GM23338 (cell line): ENCODE measurements around the gene SETD1B. TPM values are rescaled to one million over a fixed set of nuclear protein-coding genes. Genes with fewer than 3 reads are reported as not detected.

Experiments
- ATAC-seq: fragments of 200-7000 bp; cut with Tn5 transposase; 3 replicates; pipeline ENCODE4 v1.9.1; 2020
- DNase-seq: peaks from one replicate; pipeline ENCODE4 v3.0.0-alpha.2; 2015; ENCODE audit warnings: low spot score
- H2AFZ ChIP-seq: fragments of 200-600 bp; sonication (generic); 2 replicates; pipeline ENCODE4 v1.8.0; 2016; ENCODE audit warnings: antibody characterized with exemption, mild to moderate bottlenecking, moderate library complexity
- H3F3A ChIP-seq: fragments of 200-600 bp; sonication (generic); replicated peaks from 2 replicates; pipeline ENCODE4 v1.8.0; 2017; ENCODE audit warnings: antibody characterized with exemption, mixed run types, low read depth
- H3K27ac ChIP-seq: fragments of 200-600 bp; sonication (generic); 2 replicates; pipeline ENCODE4 v1.6.1; 2016; ENCODE audit warnings: low read depth
- H3K27me3 ChIP-seq: fragments of 200-600 bp; sonication (generic); 2 replicates; pipeline ENCODE4 v1.8.0; 2016; ENCODE audit warnings: mild to moderate bottlenecking, mixed run types, moderate library complexity; ENCODE audit not compliant: insufficient read depth
- H3K36me3 ChIP-seq: fragments of 200-600 bp; sonication (generic); 2 replicates; pipeline ENCODE4 v1.8.0; 2016; ENCODE audit warnings: mild to moderate bottlenecking; ENCODE audit not compliant: insufficient read depth
- H3K4me1 ChIP-seq: fragments of 200-600 bp; sonication (generic); 2 replicates; pipeline ENCODE4 v1.8.0; 2016; ENCODE audit warnings: mild to moderate bottlenecking, moderate library complexity; ENCODE audit not compliant: insufficient read depth
- H3K4me2 ChIP-seq: fragments of 200-600 bp; sonication (generic); 2 replicates; pipeline ENCODE4 v1.7.1; 2017; ENCODE audit warnings: mixed run types
- H3K4me3 ChIP-seq: fragments of 200-600 bp; sonication (generic); 2 replicates; pipeline ENCODE4 v1.6.1; 2016; ENCODE audit warnings: mixed run types
- H3K79me2 ChIP-seq: fragments of 200-600 bp; sonication (generic); replicated peaks from 2 replicates; pipeline ENCODE4 v1.8.0; 2017; ENCODE audit warnings: mild to moderate bottlenecking; ENCODE audit not compliant: insufficient read depth
- H3K9me2 ChIP-seq: fragments of 200-600 bp; sonication (generic); 2 replicates; pipeline ENCODE4 v1.8.0; 2017; ENCODE audit not compliant: insufficient read depth
- H4K20me1 ChIP-seq: fragments of 200-600 bp; sonication (generic); replicated peaks from 2 replicates; pipeline ENCODE4 v1.8.0; 2017; ENCODE audit warnings: mild to moderate bottlenecking; ENCODE audit not compliant: insufficient read depth
- H3K27ac Mint-ChIP-seq: 2 replicates; pipeline ENCODE4 v1.8.0; 2020; ENCODE audit warnings: inconsistent platforms, mild to moderate bottlenecking, moderate library complexity, mixed read lengths
- H3K27me3 Mint-ChIP-seq: 3 replicates; pipeline ENCODE4 v1.8.0; 2022; ENCODE audit warnings: low read depth, mild to moderate bottlenecking, moderate library complexity, mixed read lengths, inconsistent platforms; ENCODE audit not compliant: insufficient read depth, poor library complexity
- H3K36me3 Mint-ChIP-seq: 3 replicates; pipeline ENCODE4 v1.8.0; 2021; ENCODE audit warnings: low read depth, mild to moderate bottlenecking, inconsistent platforms, moderate library complexity, mixed read lengths
- H3K4me1 Mint-ChIP-seq: 3 replicates; pipeline ENCODE4 v1.8.0; 2020; ENCODE audit warnings: mild to moderate bottlenecking, inconsistent platforms, mixed read lengths
- H3K4me3 Mint-ChIP-seq: 3 replicates; pipeline ENCODE4 v1.8.0; 2021; ENCODE audit warnings: moderate library complexity, mild to moderate bottlenecking, inconsistent platforms, mixed read lengths
- H3K9me3 Mint-ChIP-seq: 3 replicates; pipeline ENCODE4 v1.8.0; 2020; ENCODE audit warnings: moderate library complexity, mild to moderate bottlenecking, inconsistent platforms, mixed read lengths
- CREB1 ChIP-seq: fragments of 250-450 bp; sonication (Bioruptor Pico); IDR thresholded peaks from 2 replicates; pipeline ENCODE4 v1.5.0; 2020; ENCODE audit warnings: low read depth, mild to moderate bottlenecking, moderate library complexity
- EZH2 ChIP-seq: fragments of 200-600 bp; sonication (generic); IDR thresholded peaks from one replicate; pipeline ENCODE4 v1.8.0; 2017; ENCODE audit warnings: antibody characterized with exemption, mild to moderate bottlenecking, low read depth; ENCODE audit not compliant: unreplicated experiment
- EZH2phosphoT487 ChIP-seq: fragments of 200-600 bp; sonication (generic); IDR thresholded peaks from one replicate; pipeline ENCODE4 v1.8.1; 2018; ENCODE audit warnings: antibody characterized with exemption; ENCODE audit not compliant: unreplicated experiment
- JUNB ChIP-seq: IDR thresholded peaks from one replicate; pipeline ENCODE4 v1.6.1; 2016; ENCODE audit warnings: antibody characterized with exemption; ENCODE audit not compliant: unreplicated experiment
- NANOG ChIP-seq: IDR thresholded peaks from 2 replicates; pipeline ENCODE4 v1.6.1; 2016; ENCODE audit warnings: antibody characterized with exemption, borderline replicate concordance
- POLR2AphosphoS5 ChIP-seq: IDR thresholded peaks from 2 replicates; pipeline ENCODE4 v1.6.1; 2016; ENCODE audit warnings: antibody characterized with exemption, low read depth
- STAT1 ChIP-seq: IDR thresholded peaks from one replicate; pipeline ENCODE4 v1.6.1; 2016; ENCODE audit warnings: antibody characterized with exemption; ENCODE audit not compliant: unreplicated experiment
- ZNF114 ChIP-seq: fragments of 250-450 bp; sonication (Bioruptor Pico); IDR thresholded peaks from 2 replicates; pipeline ENCODE4 v1.5.0; 2020; ENCODE audit warnings: mild to moderate bottlenecking, moderate library complexity
- ZNF331 ChIP-seq: fragments of 250-450 bp; sonication (Bioruptor Pico); IDR thresholded peaks from 2 replicates; pipeline ENCODE4 v1.5.0; 2020; ENCODE audit warnings: low read depth, mild to moderate bottlenecking, moderate library complexity
- polyA plus RNA-seq: library from polyadenylated mRNA; unstranded; fragments of >200 nt; fragmentation: Nextera tagmentation; extraction: Ambion mirVana; gene quantifications from 2 replicates; pipeline ENCODE4 v1.2.1, GENCODE V29; 2016
- total RNA-seq: library from RNA; depleted of rRNA; stranded (reverse); fragments of >200 nt; shearing (Covaris generic); gene quantifications from 2 replicates; pipeline ENCODE4 v1.2.3, GENCODE V29; 2014
- TF ChIP-seq, protein P1 (sequence below): IDR thresholded peaks from one replicate; pipeline ENCODE4 v1.6.1; 2018; ENCODE audit warnings: antibody characterized with exemption; ENCODE audit not compliant: unreplicated experiment
- TF ChIP-seq, protein P2 (sequence below): IDR thresholded peaks from 2 replicates; pipeline ENCODE4 v1.6.1; 2016; ENCODE audit warnings: antibody characterized with exemption
- TF ChIP-seq, protein P3 (sequence below), 2 experiments: fragments of 200-600 bp in 1 of 2; sonication (generic) in 1 of 2; conservative IDR thresholded peaks; 2 replicates each; pipeline versions ENCODE4 v1.5.1 to v1.6.1; 2016 to 2017; ENCODE audit warnings: antibody characterized with exemption in 2 of 2, low read depth in 2 of 2, mild to moderate bottlenecking in 2 of 2, moderate library complexity in 1 of 2
- TF ChIP-seq, protein P4 (sequence below): fragments of 250-450 bp; sonication (Bioruptor Pico); IDR thresholded peaks from 2 replicates; pipeline ENCODE4 v1.5.0; 2020; ENCODE audit warnings: mild to moderate bottlenecking, moderate library complexity

Gene SETD1B
- total and polyA plus RNA-seq, 2 experiments from 2014 or later, result 3.1 to 8.7 TPM

DNA sequence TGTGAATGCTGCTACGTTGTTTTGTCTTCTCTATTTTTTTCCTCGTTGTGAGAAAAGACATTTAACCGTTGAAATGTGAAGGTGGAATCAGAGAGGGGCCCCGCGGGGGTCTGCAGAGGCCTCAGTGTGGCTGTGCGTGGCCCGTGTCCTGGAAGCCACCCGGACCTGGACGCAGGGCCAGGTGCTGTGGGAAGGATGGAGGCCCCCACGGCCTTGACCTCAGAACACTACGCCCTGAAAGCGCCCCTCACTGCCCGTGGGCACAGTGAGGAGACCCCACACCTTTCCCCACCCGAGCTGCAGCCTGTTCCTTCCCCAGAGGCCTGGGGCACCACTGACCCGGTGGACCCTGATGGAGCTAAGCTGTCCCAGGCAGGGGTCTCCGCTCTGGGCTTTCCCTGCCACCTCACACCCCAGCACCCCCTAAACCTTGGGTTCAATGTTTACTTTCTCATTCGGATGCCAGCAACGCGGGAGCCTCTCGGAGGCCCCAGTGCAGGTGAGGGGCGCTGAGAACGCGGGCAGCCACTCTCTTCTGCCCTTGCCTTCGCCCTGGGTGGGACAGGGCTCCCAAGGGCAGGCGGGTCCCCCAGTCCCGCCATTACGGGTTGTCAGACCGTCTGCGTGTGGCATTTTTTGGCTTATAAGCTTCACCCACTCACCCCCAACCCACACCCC, 26.9 kb downstream of the SETD1B start:
- Histone ChIP-seq H3K79me2 (no peaks in the 10 kb centered on the region), H3K4me1 (no peaks in the 10 kb centered on the region), H3K4me2 (no peak overlapping the region), H3K4me3 (no peak overlapping the region), H4K20me1 (no peaks in the 10 kb centered on the region), H3K36me3 (no peaks in the 10 kb centered on the region), H2AFZ (no peak overlapping the region), H3F3A (peaks cover 3% of the 10 kb centered on the region; the same call in 1 of the 2 replicates), H3K27me3 (no peaks in the 10 kb centered on the region), H3K27ac (no peak overlapping the region), H3K9me2 (no peaks in the 10 kb centered on the region)
- Mint-ChIP-seq H3K36me3 (peaks cover 53% of the 10 kb centered on the region), H3K27ac (no peak overlapping the region), H3K4me3 (no peak overlapping the region), H3K27me3 (no peaks in the 10 kb centered on the region), H3K4me1 (peaks cover 5% of the 10 kb centered on the region; the same call in 2 of the 3 replicates), H3K9me3 (no peaks in the 10 kb centered on the region)
- no peak for ATAC-seq
- TF ChIP-seq ZNF331 (CRISPR knock-in tag) (no peak), NANOG (no peak), JUNB (no peak), POLR2AphosphoS5 (no peak), STAT1 (no peak), ZNF114 (CRISPR knock-in tag) (no peak), EZH2phosphoT487 (no peak), CREB1 (CRISPR knock-in tag) (no peak), EZH2 (no peak)
- TF ChIP-seq, protein P1, sequence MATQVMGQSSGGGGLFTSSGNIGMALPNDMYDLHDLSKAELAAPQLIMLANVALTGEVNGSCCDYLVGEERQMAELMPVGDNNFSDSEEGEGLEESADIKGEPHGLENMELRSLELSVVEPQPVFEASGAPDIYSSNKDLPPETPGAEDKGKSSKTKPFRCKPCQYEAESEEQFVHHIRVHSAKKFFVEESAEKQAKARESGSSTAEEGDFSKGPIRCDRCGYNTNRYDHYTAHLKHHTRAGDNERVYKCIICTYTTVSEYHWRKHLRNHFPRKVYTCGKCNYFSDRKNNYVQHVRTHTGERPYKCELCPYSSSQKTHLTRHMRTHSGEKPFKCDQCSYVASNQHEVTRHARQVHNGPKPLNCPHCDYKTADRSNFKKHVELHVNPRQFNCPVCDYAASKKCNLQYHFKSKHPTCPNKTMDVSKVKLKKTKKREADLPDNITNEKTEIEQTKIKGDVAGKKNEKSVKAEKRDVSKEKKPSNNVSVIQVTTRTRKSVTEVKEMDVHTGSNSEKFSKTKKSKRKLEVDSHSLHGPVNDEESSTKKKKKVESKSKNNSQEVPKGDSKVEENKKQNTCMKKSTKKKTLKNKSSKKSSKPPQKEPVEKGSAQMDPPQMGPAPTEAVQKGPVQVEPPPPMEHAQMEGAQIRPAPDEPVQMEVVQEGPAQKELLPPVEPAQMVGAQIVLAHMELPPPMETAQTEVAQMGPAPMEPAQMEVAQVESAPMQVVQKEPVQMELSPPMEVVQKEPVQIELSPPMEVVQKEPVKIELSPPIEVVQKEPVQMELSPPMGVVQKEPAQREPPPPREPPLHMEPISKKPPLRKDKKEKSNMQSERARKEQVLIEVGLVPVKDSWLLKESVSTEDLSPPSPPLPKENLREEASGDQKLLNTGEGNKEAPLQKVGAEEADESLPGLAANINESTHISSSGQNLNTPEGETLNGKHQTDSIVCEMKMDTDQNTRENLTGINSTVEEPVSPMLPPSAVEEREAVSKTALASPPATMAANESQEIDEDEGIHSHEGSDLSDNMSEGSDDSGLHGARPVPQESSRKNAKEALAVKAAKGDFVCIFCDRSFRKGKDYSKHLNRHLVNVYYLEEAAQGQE, result no peak
- TF ChIP-seq, protein P2, sequence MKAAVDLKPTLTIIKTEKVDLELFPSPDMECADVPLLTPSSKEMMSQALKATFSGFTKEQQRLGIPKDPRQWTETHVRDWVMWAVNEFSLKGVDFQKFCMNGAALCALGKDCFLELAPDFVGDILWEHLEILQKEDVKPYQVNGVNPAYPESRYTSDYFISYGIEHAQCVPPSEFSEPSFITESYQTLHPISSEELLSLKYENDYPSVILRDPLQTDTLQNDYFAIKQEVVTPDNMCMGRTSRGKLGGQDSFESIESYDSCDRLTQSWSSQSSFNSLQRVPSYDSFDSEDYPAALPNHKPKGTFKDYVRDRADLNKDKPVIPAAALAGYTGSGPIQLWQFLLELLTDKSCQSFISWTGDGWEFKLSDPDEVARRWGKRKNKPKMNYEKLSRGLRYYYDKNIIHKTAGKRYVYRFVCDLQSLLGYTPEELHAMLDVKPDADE, result no peak
- TF ChIP-seq, protein P3, sequence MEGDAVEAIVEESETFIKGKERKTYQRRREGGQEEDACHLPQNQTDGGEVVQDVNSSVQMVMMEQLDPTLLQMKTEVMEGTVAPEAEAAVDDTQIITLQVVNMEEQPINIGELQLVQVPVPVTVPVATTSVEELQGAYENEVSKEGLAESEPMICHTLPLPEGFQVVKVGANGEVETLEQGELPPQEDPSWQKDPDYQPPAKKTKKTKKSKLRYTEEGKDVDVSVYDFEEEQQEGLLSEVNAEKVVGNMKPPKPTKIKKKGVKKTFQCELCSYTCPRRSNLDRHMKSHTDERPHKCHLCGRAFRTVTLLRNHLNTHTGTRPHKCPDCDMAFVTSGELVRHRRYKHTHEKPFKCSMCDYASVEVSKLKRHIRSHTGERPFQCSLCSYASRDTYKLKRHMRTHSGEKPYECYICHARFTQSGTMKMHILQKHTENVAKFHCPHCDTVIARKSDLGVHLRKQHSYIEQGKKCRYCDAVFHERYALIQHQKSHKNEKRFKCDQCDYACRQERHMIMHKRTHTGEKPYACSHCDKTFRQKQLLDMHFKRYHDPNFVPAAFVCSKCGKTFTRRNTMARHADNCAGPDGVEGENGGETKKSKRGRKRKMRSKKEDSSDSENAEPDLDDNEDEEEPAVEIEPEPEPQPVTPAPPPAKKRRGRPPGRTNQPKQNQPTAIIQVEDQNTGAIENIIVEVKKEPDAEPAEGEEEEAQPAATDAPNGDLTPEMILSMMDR (conservative IDR thresholded peaks at IDR 0.05; ENCODE audit: low read depth in 2 of 2), result no peak
- TF ChIP-seq, protein P4, sequence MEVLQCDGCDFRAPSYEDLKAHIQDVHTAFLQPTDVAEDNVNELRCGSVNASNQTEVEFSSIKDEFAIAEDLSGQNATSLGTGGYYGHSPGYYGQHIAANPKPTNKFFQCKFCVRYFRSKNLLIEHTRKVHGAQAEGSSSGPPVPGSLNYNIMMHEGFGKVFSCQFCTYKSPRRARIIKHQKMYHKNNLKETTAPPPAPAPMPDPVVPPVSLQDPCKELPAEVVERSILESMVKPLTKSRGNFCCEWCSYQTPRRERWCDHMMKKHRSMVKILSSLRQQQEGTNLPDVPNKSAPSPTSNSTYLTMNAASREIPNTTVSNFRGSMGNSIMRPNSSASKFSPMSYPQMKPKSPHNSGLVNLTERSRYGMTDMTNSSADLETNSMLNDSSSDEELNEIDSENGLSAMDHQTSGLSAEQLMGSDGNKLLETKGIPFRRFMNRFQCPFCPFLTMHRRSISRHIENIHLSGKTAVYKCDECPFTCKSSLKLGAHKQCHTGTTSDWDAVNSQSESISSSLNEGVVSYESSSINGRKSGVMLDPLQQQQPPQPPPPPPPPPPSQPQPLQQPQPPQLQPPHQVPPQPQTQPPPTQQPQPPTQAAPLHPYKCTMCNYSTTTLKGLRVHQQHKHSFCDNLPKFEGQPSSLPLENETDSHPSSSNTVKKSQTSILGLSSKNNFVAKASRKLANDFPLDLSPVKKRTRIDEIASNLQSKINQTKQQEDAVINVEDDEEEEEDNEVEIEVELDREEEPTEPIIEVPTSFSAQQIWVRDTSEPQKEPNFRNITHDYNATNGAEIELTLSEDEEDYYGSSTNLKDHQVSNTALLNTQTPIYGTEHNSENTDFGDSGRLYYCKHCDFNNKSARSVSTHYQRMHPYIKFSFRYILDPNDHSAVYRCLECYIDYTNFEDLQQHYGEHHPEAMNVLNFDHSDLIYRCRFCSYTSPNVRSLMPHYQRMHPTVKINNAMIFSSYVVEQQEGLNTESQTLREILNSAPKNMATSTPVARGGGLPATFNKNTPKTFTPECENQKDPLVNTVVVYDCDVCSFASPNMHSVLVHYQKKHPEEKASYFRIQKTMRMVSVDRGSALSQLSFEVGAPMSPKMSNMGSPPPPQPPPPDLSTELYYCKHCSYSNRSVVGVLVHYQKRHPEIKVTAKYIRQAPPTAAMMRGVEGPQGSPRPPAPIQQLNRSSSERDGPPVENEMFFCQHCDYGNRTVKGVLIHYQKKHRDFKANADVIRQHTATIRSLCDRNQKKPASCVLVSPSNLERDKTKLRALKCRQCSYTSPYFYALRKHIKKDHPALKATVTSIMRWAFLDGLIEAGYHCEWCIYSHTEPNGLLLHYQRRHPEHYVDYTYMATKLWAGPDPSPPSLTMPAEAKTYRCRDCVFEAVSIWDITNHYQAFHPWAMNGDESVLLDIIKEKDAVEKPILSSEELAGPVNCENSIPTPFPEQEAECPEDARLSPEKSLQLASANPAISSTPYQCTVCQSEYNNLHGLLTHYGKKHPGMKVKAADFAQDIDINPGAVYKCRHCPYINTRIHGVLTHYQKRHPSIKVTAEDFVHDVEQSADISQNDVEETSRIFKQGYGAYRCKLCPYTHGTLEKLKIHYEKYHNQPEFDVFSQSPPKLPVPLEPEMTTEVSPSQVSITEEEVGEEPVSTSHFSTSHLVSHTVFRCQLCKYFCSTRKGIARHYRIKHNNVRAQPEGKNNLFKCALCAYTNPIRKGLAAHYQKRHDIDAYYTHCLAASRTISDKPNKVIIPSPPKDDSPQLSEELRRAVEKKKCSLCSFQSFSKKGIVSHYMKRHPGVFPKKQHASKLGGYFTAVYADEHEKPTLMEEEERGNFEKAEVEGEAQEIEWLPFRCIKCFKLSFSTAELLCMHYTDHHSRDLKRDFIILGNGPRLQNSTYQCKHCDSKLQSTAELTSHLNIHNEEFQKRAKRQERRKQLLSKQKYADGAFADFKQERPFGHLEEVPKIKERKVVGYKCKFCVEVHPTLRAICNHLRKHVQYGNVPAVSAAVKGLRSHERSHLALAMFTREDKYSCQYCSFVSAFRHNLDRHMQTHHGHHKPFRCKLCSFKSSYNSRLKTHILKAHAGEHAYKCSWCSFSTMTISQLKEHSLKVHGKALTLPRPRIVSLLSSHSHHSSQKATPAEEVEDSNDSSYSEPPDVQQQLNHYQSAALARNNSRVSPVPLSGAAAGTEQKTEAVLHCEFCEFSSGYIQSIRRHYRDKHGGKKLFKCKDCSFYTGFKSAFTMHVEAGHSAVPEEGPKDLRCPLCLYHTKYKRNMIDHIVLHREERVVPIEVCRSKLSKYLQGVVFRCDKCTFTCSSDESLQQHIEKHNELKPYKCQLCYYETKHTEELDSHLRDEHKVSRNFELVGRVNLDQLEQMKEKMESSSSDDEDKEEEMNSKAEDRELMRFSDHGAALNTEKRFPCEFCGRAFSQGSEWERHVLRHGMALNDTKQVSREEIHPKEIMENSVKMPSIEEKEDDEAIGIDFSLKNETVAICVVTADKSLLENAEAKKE (CRISPR knock-in tag), result no peak
- DNase-seq, result no peak
